ENCODE measurements around the gene HOXA11.

HOXA11 gene

GRCh38 chr7:27185013-27185853, at the start of gene HOXA11:
Gene HOXA11, minus strand, starts transcription at chr7:27185232. Its CDS starts 88 bp downstream, at chr7:27185144.
- peak within 1 kb of the TSS; percentile 77 for H3K4me3 ChIP-seq (ENCODE audit: low read depth, low read length)
- peak; percentile 94 for DNase-seq (ENCODE audit: low read depth)
- TF ChIP-seq POLR2A (IDR thresholded peaks at IDR 0.05; ENCODE audit: extremely low read depth, insufficient read length) (peak; percentile 75), CTCF (IDR thresholded peaks at IDR 0.05; ENCODE audit: low read depth, low read length) (no peak), MAX (IDR thresholded peaks at IDR 0.05; ENCODE audit: low read depth, low read length) (peak; percentile 87), MYC (IDR thresholded peaks at IDR 0.05; ENCODE audit: low read depth, low read length) (peak; percentile 63; the same call in 1 of the 2 replicates)

GRCh38 chr7:27229448-27229847, 44.4 kb upstream of the HOXA11 start:
- no peak overlapping the region for H3K4me3 ChIP-seq (ENCODE audit: low read depth, low read length)
- no peak for TF ChIP-seq MAX (IDR thresholded peaks at IDR 0.05; ENCODE audit: low read depth, low read length)
- TF ChIP-seq MYC (IDR thresholded peaks at IDR 0.05; ENCODE audit: low read depth, low read length) = no peak
- no peak for TF ChIP-seq POLR2A (IDR thresholded peaks at IDR 0.05; ENCODE audit: extremely low read depth, insufficient read length)
- TF ChIP-seq CTCF (IDR thresholded peaks at IDR 0.05; ENCODE audit: low read depth, low read length) = no peak
- DNase-seq (ENCODE audit: low read depth) = no peak

- H3K4me3 ChIP-seq (ENCODE audit: low read depth, low read length) = no peak overlapping the region
- TF ChIP-seq CTCF (IDR thresholded peaks at IDR 0.05; ENCODE audit: low read depth, low read length) (no peak), POLR2A (IDR thresholded peaks at IDR 0.05; ENCODE audit: extremely low read depth, insufficient read length) (no peak), MYC (IDR thresholded peaks at IDR 0.05; ENCODE audit: low read depth, low read length) (no peak), MAX (IDR thresholded peaks at IDR 0.05; ENCODE audit: low read depth, low read length) (no peak)
- DNase-seq (ENCODE audit: low read depth) = no peak
Observed at GRCh38 chr7:27224983-27225934, 40.2 kb upstream of the HOXA11 start.

- H3K4me3 ChIP-seq (ENCODE audit: low read depth, low read length) = no peak overlapping the region
- TF ChIP-seq MYC (IDR thresholded peaks at IDR 0.05; ENCODE audit: low read depth, low read length) (no peak), CTCF (IDR thresholded peaks at IDR 0.05; ENCODE audit: low read depth, low read length) (no peak), MAX (IDR thresholded peaks at IDR 0.05; ENCODE audit: low read depth, low read length) (no peak), POLR2A (IDR thresholded peaks at IDR 0.05; ENCODE audit: extremely low read depth, insufficient read length) (no peak)
- DNase-seq (ENCODE audit: low read depth) = no peak
Observed at GRCh38 chr7:27223941-27224575, 39.0 kb upstream of the HOXA11 start.

GRCh38 chr7:27221201-27221797, 36.3 kb upstream of the HOXA11 start:
- no peak overlapping the region for H3K4me3 ChIP-seq (ENCODE audit: low read depth, low read length)
- no peak for DNase-seq (ENCODE audit: low read depth)
- TF ChIP-seq MYC (IDR thresholded peaks at IDR 0.05; ENCODE audit: low read depth, low read length) (no peak), MAX (IDR thresholded peaks at IDR 0.05; ENCODE audit: low read depth, low read length) (no peak), CTCF (IDR thresholded peaks at IDR 0.05; ENCODE audit: low read depth, low read length) (no peak), POLR2A (IDR thresholded peaks at IDR 0.05; ENCODE audit: extremely low read depth, insufficient read length) (no peak)
